HCT116 (cell line): ENCODE measurements around the gene ABCA3. TPM values are rescaled to one million over a fixed set of nuclear protein-coding genes. Genes with fewer than 3 reads are reported as not detected.

Source experiments
- ATAC-seq: fragments of 200-7000 bp; cut with Tn5 transposase; 2 replicates; pipeline ENCODE4 v1.9.1; 2020; ENCODE audit warnings: mild to moderate bottlenecking, moderate library complexity
- BruUV-seq: library from RNA; stranded (reverse); fragments of 400-500 nt; replicated peaks from 2 replicates; lab custom pipeline; 2021; lab: Mats Ljungman, UMichigan
- CTCF ChIA-PET: fragments of 300-600 bp; sonication (Branson Sonifier 250); formaldehyde crosslinking; loops from one replicate; lab custom pipeline; 2021; ENCODE audit warnings: antibody characterized with exemption; lab: Charles Lee
- POLR2A ChIA-PET: fragments of 300-600, 350-600 bp; sonication (Branson Sonifier 250); formaldehyde crosslinking; loops from one replicate; lab custom pipeline; 2021; ENCODE audit warnings: antibody characterized with exemption; lab: Charles Lee
- RAD21 ChIA-PET, 2 experiments: fragments of 300-600 bp; sonication (Branson Sonifier 250); formaldehyde crosslinking; loops; one replicate each; lab custom pipeline; 2023; ENCODE audit warnings: low total read pairs in 2 of 2; ENCODE audit not compliant: uncharacterized antibody in 2 of 2, unreplicated experiment in 2 of 2, low non-redundant PET in 1 of 2; lab: Charles Lee
- DNase-seq: peaks from one replicate; pipeline ENCODE4 v3.0.0-alpha.2; 2010; ENCODE audit warnings: low read depth, low spot score
- H2AFZ ChIP-seq: fragments of 200-600 bp; shearing (Covaris generic), sonication (generic); 2 replicates; pipeline ENCODE4 v1.6.1; 2017; ENCODE audit warnings: low read depth, mixed run types, mixed read lengths, antibody characterized with exemption, low read length; ENCODE audit not compliant: poor library complexity, severe bottlenecking
- H3K27ac ChIP-seq: 2 replicates; pipeline ENCODE4 v1.5.1; 2012; ENCODE audit warnings: low read depth, low read length
- H3K27me3 ChIP-seq: fragments of 200-600 bp; sonication (generic); 2 replicates; pipeline ENCODE4 v1.6.1; 2016; ENCODE audit warnings: mixed run types, low read length, mixed read lengths; ENCODE audit not compliant: insufficient read depth
- H3K36me3 ChIP-seq, 2 experiments: fragments of 200-500 bp in 1 of 2; fragments of 200-600 bp in 1 of 2; sonication (Bioruptor generic) in 1 of 2; sonication (generic) in 1 of 2; 2 replicates each; pipeline versions ENCODE4 v1.5.1 to v1.6.1; 2014 to 2016; ENCODE audit warnings: low read length in 2 of 2, inconsistent platforms in 1 of 2, mixed read lengths in 1 of 2, mixed run types in 1 of 2; ENCODE audit not compliant: insufficient read depth in 2 of 2, control insufficient read depth in 1 of 2
- H3K4me1 ChIP-seq, 2 experiments: fragments of 200-600 bp in 1 of 2; sonication (generic) in 1 of 2; 2 replicates each; pipeline versions ENCODE4 v1.5.1 to v1.6.1; 2012 to 2017; ENCODE audit warnings: low read length in 2 of 2, inconsistent platforms in 1 of 2, mild to moderate bottlenecking in 1 of 2, mixed read lengths in 1 of 2, mixed run types in 1 of 2, moderate library complexity in 1 of 2; ENCODE audit not compliant: insufficient read depth in 2 of 2, control insufficient read depth in 1 of 2
- H3K4me2 ChIP-seq: fragments of 200-600 bp; sonication (generic); 2 replicates; pipeline ENCODE4 v1.6.1; 2017; ENCODE audit warnings: mixed run types, low read length, mixed read lengths
- H3K4me3 ChIP-seq, 2 experiments: fragments of 200-600 bp in 1 of 2; sonication (generic) in 1 of 2; replicated peaks in 1 of 2; 2 replicates each; pipeline ENCODE4 v1.5.1; 2011 to 2016; ENCODE audit warnings: low read length in 2 of 2, control low read depth in 1 of 2, low read depth in 1 of 2, mild to moderate bottlenecking in 1 of 2, mixed read lengths in 1 of 2, mixed run types in 1 of 2
- H3K79me2 ChIP-seq: fragments of 200-600 bp; sonication (generic); 2 replicates; pipeline ENCODE4 v1.6.1; 2017; ENCODE audit warnings: mild to moderate bottlenecking, mixed run types, low read length, moderate library complexity, mixed read lengths; ENCODE audit not compliant: insufficient read depth
- H3K9ac ChIP-seq: fragments of 200-600 bp; sonication (generic); 2 replicates; pipeline ENCODE4 v1.6.1; 2016; ENCODE audit warnings: low read length, mixed read lengths
- H3K9me2 ChIP-seq: fragments of 200-600 bp; sonication (generic), shearing (Covaris generic); 2 replicates; pipeline ENCODE4 v1.6.1; 2017; ENCODE audit warnings: mixed run types, mild to moderate bottlenecking, moderate library complexity; ENCODE audit not compliant: insufficient read depth
- H3K9me3 ChIP-seq, 2 experiments: fragments of 200-500 bp in 1 of 2; fragments of 200-600 bp in 1 of 2; sonication (Bioruptor generic) in 1 of 2; sonication (generic) in 1 of 2; 2 replicates each; pipeline ENCODE4 v1.6.1; 2014 to 2017; ENCODE audit warnings: low read length in 2 of 2, mixed read lengths in 2 of 2, inconsistent platforms in 1 of 2, low read depth in 1 of 2, mild to moderate bottlenecking in 1 of 2, mixed run types in 1 of 2, moderate library complexity in 1 of 2; ENCODE audit not compliant: control insufficient read depth in 1 of 2, insufficient read depth in 1 of 2
- H4K20me1 ChIP-seq: fragments of 200-600 bp; sonication (generic), shearing (Covaris generic); 2 replicates; pipeline ENCODE4 v1.6.1; 2017; ENCODE audit warnings: mixed run types, mild to moderate bottlenecking, moderate library complexity; ENCODE audit not compliant: insufficient read depth
- CBX3 ChIP-seq: IDR thresholded peaks from 2 replicates; pipeline ENCODE4 v1.6.1; 2012; ENCODE audit warnings: low read depth
- CEBPB ChIP-seq: IDR thresholded peaks from 2 replicates; pipeline ENCODE4 v1.6.1; 2012; ENCODE audit warnings: low read depth
- EGR1 ChIP-seq: IDR thresholded peaks from 2 replicates; pipeline ENCODE4 v1.6.1; 2012; ENCODE audit warnings: low read depth
- ELF1 ChIP-seq: IDR thresholded peaks from 2 replicates; pipeline ENCODE4 v1.6.1; 2012; ENCODE audit warnings: low read depth, borderline replicate concordance
- EZH2 ChIP-seq: fragments of 200-600 bp; sonication (generic); IDR thresholded peaks from 2 replicates; pipeline ENCODE4 v1.6.1; 2017; ENCODE audit warnings: antibody characterized with exemption, mixed run types
- EZH2phosphoT487 ChIP-seq: fragments of 200-600 bp; IDR thresholded peaks from 2 replicates; pipeline ENCODE4 v1.6.1; 2018; ENCODE audit warnings: antibody characterized with exemption, borderline replicate concordance
- FOSL1 ChIP-seq: IDR thresholded peaks from 2 replicates; pipeline ENCODE4 v1.6.1; 2012; ENCODE audit warnings: low read depth
- JUND ChIP-seq: IDR thresholded peaks from 2 replicates; pipeline ENCODE4 v1.6.1; 2012
- POLR2A ChIP-seq: IDR thresholded peaks from 2 replicates; pipeline ENCODE4 v1.7.0; 2011; ENCODE audit warnings: borderline replicate concordance; ENCODE audit not compliant: insufficient read depth, insufficient read length; ENCODE audit errors: extremely low read depth
- POLR2AphosphoS5 ChIP-seq: IDR thresholded peaks from 2 replicates; pipeline ENCODE4 v1.6.1; 2011; ENCODE audit warnings: mild to moderate bottlenecking, low read depth, low read length, moderate library complexity
- RAD21 ChIP-seq: IDR thresholded peaks from 2 replicates; pipeline ENCODE4 v1.6.1; 2012; ENCODE audit warnings: low read depth, mild to moderate bottlenecking
- SIN3A ChIP-seq: IDR thresholded peaks from 2 replicates; pipeline ENCODE4 v1.6.1; 2012; ENCODE audit warnings: low read depth
- SRF ChIP-seq: IDR thresholded peaks from 2 replicates; pipeline ENCODE4 v1.6.1; 2012; ENCODE audit warnings: low read depth
- TCF7L2 ChIP-seq: IDR thresholded peaks from 2 replicates; pipeline ENCODE4 v1.7.0; 2011; ENCODE audit warnings: borderline replicate concordance, inconsistent platforms; ENCODE audit not compliant: insufficient read depth, insufficient read length; ENCODE audit errors: extremely low read depth
- YY1 ChIP-seq: IDR thresholded peaks from 2 replicates; pipeline ENCODE4 v1.6.1; 2011; ENCODE audit warnings: low read length, low read depth, moderate library complexity, mild to moderate bottlenecking; ENCODE audit not compliant: insufficient replicate concordance; ENCODE audit errors: extremely low read depth
- ZFX ChIP-seq: fragments of 450-650 bp; IDR thresholded peaks from 2 replicates; pipeline ENCODE4 v1.6.1; 2017
- intact Hi-C: fragments of 100-400 bp; cut with micrococcal nuclease; formaldehyde crosslinking; loops from 2 replicates; pipeline ENCODE4 v1.10.0; 2022
- total RNA-seq: library from RNA; stranded (reverse); gene quantifications from one replicate; pipeline ENCODE4 v1.2.1, GENCODE V29; 2021; ENCODE audit not compliant: unreplicated experiment
- TF ChIP-seq, protein P1 (sequence below): IDR thresholded peaks from 2 replicates; pipeline ENCODE4 v1.6.1; 2012; ENCODE audit warnings: low read depth
- TF ChIP-seq, protein P2 (sequence below), 3 experiments: fragments of 200-600 bp in 1 of 3; sonication (generic) in 1 of 3; IDR thresholded peaks in 2 of 3; conservative IDR thresholded peaks in 1 of 3; 2 replicates each; pipeline ENCODE4 v1.5.1; 2012 to 2017; ENCODE audit warnings: low read depth in 2 of 3, low read length in 2 of 3, antibody characterized with exemption in 1 of 3, borderline replicate concordance in 1 of 3, control low read depth in 1 of 3, mild to moderate bottlenecking in 1 of 3, mixed read lengths in 1 of 3, mixed run types in 1 of 3, moderate library complexity in 1 of 3; ENCODE audit not compliant: insufficient read depth in 1 of 3
- TF ChIP-seq, protein P3 (sequence below): IDR thresholded peaks from 2 replicates; pipeline ENCODE4 v1.6.1; 2012
- TF ChIP-seq, protein P4 (sequence below): IDR thresholded peaks from 2 replicates; pipeline ENCODE4 v1.6.1; 2011; ENCODE audit warnings: mild to moderate bottlenecking, low read length, moderate library complexity; ENCODE audit not compliant: insufficient replicate concordance; ENCODE audit errors: extremely low read depth

Gene ABCA3
- total RNA-seq, 1 experiment from 2014 or later, result 5.4 TPM

DNA sequence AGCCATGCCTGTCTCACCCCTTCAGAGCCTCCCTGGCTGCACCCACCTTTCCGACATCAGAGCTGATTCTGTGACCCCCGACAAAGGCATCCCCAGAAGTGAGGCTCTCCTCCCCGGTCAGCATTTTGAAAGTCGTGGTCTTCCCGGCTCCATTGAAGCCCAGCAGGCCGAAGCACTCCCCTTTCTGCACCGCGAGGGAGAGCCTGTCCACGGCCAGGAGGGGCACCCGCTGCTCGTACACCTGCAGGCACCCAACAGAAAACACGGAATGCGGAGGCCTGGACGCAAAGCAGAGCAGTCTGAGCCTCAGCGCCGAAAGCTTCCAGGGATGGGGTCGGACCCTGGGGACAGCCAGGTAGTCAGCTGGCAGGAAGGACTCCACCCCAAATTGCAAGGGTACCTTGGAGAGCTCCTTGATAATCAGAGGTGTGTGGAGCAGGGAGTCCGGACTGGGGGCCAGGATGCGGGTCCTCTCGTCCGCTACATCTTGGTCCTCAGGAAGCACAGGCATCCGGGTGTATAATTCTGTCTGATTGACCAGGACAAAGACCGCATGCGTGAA, 59.5 kb downstream of the ABCA3 start:
- H3K4me2 ChIP-seq, result no peak overlapping the region
- no peak overlapping the region for H3K9ac ChIP-seq
- H3K4me1 ChIP-seq, result no peaks in the 10 kb centered on the region
- CTCF ChIA-PET, result no interaction called here
- H3K36me3 ChIP-seq, result no peaks in the 10 kb centered on the region
- intact Hi-C loops, result no loop called here
- no peaks in the 10 kb centered on the region for H4K20me1 ChIP-seq
- RAD21 ChIA-PET, result no interaction called here
- H3K27ac ChIP-seq, result no peak overlapping the region
- TF ChIP-seq EGR1, result no peak
- TF ChIP-seq POLR2A, result no peak
- TF ChIP-seq, protein P1, sequence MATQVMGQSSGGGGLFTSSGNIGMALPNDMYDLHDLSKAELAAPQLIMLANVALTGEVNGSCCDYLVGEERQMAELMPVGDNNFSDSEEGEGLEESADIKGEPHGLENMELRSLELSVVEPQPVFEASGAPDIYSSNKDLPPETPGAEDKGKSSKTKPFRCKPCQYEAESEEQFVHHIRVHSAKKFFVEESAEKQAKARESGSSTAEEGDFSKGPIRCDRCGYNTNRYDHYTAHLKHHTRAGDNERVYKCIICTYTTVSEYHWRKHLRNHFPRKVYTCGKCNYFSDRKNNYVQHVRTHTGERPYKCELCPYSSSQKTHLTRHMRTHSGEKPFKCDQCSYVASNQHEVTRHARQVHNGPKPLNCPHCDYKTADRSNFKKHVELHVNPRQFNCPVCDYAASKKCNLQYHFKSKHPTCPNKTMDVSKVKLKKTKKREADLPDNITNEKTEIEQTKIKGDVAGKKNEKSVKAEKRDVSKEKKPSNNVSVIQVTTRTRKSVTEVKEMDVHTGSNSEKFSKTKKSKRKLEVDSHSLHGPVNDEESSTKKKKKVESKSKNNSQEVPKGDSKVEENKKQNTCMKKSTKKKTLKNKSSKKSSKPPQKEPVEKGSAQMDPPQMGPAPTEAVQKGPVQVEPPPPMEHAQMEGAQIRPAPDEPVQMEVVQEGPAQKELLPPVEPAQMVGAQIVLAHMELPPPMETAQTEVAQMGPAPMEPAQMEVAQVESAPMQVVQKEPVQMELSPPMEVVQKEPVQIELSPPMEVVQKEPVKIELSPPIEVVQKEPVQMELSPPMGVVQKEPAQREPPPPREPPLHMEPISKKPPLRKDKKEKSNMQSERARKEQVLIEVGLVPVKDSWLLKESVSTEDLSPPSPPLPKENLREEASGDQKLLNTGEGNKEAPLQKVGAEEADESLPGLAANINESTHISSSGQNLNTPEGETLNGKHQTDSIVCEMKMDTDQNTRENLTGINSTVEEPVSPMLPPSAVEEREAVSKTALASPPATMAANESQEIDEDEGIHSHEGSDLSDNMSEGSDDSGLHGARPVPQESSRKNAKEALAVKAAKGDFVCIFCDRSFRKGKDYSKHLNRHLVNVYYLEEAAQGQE, result no peak
- no peak for TF ChIP-seq YY1
- no peak for TF ChIP-seq EZH2phosphoT487
- TF ChIP-seq TCF7L2, result no peak
- no peak for TF ChIP-seq RAD21
- no peak for TF ChIP-seq ELF1
- TF ChIP-seq CBX3, result no peak
- TF ChIP-seq FOSL1, result no peak
- TF ChIP-seq, protein P2, sequence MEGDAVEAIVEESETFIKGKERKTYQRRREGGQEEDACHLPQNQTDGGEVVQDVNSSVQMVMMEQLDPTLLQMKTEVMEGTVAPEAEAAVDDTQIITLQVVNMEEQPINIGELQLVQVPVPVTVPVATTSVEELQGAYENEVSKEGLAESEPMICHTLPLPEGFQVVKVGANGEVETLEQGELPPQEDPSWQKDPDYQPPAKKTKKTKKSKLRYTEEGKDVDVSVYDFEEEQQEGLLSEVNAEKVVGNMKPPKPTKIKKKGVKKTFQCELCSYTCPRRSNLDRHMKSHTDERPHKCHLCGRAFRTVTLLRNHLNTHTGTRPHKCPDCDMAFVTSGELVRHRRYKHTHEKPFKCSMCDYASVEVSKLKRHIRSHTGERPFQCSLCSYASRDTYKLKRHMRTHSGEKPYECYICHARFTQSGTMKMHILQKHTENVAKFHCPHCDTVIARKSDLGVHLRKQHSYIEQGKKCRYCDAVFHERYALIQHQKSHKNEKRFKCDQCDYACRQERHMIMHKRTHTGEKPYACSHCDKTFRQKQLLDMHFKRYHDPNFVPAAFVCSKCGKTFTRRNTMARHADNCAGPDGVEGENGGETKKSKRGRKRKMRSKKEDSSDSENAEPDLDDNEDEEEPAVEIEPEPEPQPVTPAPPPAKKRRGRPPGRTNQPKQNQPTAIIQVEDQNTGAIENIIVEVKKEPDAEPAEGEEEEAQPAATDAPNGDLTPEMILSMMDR (IDR thresholded peaks at IDR 0.05 in 2 of 3, conservative IDR thresholded peaks at IDR 0.05 in 1 of 3; ENCODE audit: borderline replicate concordance in 1 of 3, insufficient read depth in 1 of 3, low read depth in 2 of 3, low read length in 2 of 3), result no peak
- TF ChIP-seq, protein P3, sequence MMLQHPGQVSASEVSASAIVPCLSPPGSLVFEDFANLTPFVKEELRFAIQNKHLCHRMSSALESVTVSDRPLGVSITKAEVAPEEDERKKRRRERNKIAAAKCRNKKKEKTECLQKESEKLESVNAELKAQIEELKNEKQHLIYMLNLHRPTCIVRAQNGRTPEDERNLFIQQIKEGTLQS, result no peak
- no peak for TF ChIP-seq SRF
- no peak for TF ChIP-seq JUND
- TF ChIP-seq, protein P4, sequence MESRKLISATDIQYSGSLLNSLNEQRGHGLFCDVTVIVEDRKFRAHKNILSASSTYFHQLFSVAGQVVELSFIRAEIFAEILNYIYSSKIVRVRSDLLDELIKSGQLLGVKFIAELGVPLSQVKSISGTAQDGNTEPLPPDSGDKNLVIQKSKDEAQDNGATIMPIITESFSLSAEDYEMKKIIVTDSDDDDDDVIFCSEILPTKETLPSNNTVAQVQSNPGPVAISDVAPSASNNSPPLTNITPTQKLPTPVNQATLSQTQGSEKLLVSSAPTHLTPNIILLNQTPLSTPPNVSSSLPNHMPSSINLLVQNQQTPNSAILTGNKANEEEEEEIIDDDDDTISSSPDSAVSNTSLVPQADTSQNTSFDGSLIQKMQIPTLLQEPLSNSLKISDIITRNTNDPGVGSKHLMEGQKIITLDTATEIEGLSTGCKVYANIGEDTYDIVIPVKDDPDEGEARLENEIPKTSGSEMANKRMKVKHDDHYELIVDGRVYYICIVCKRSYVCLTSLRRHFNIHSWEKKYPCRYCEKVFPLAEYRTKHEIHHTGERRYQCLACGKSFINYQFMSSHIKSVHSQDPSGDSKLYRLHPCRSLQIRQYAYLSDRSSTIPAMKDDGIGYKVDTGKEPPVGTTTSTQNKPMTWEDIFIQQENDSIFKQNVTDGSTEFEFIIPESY, result no peak
- TF ChIP-seq SIN3A, result no peak
- TF ChIP-seq CEBPB, result no peak
- no peak for TF ChIP-seq POLR2AphosphoS5
- no peak for TF ChIP-seq EZH2
- TF ChIP-seq ZFX, result no peak
- H2AFZ ChIP-seq, result no peak overlapping the region
- no TSS peak for BruUV-seq
- H3K9me3 ChIP-seq, result no peaks in the 10 kb centered on the region
- H3K79me2 ChIP-seq, result no peaks in the 10 kb centered on the region
- no peaks in the 10 kb centered on the region for H3K27me3 ChIP-seq
- ATAC-seq (no peak), DNase-seq (no peak)
- POLR2A ChIA-PET, result no interaction called here
- H3K4me3 ChIP-seq, result no peak overlapping the region
- H3K9me2 ChIP-seq, result no peaks in the 10 kb centered on the region
